Activated naive CD4-positive, alpha-beta T cell treated with anti-CD3 and anti-CD28 coated beads, Interleukin-2, amount 50 U/mL, for 24 hours (primary cell): ENCODE results near the gene TMTC4.
"Not testable (repeated sequence)": the region's sequence is repeated elsewhere in the genome, so short reads cannot be mapped to it uniquely, and the experiment has no call there.

Source experiments
- H3K27ac Mint-ChIP-seq: one replicate; pipeline ENCODE4 v1.8.0; 2021; ENCODE audit warnings: mild to moderate bottlenecking, mixed read lengths
- H3K27me3 Mint-ChIP-seq: one replicate; pipeline ENCODE4 v1.8.0; 2021; ENCODE audit warnings: mixed read lengths
- H3K36me3 Mint-ChIP-seq: one replicate; pipeline ENCODE4 v1.8.0; 2021; ENCODE audit warnings: mixed read lengths
- H3K4me1 Mint-ChIP-seq: one replicate; pipeline ENCODE4 v1.8.0; 2021; ENCODE audit warnings: mixed read lengths
- H3K4me3 Mint-ChIP-seq: one replicate; pipeline ENCODE4 v1.8.0; 2021; ENCODE audit warnings: mild to moderate bottlenecking, mixed read lengths
- H3K9me3 Mint-ChIP-seq: one replicate; pipeline ENCODE4 v1.8.0; 2021; ENCODE audit warnings: mixed read lengths

The TMTC4 gene

DNA sequence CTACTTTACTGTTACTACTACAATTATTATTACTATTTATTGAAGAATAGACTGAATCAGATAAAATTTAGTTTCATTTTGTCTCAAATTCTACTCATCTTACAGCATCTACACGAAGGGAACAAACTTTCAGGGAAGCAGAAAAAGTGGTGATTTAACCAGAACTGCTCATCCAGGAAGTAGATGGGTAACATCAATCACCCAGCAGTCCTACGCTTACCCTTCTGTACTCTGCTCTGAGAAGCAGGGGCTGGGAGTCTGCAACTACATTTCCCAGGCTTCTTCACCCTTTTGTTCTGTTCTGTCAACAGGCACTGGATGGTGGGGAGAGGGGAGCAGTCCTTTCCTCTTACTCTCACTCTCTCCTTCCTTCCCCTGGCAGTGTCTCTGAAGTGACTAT, 54.7 kb downstream of the TMTC4 start:
- H3K27ac Mint-ChIP-seq = no peak overlapping the region
- H3K9me3 Mint-ChIP-seq = no peaks in the 10 kb centered on the region
- H3K27me3 Mint-ChIP-seq = no peaks in the 10 kb centered on the region
- no peak overlapping the region for H3K4me3 Mint-ChIP-seq
- H3K36me3 Mint-ChIP-seq = peaks cover 22% of the 10 kb centered on the region
- peaks cover 10% of the 10 kb centered on the region for H3K4me1 Mint-ChIP-seq

DNA sequence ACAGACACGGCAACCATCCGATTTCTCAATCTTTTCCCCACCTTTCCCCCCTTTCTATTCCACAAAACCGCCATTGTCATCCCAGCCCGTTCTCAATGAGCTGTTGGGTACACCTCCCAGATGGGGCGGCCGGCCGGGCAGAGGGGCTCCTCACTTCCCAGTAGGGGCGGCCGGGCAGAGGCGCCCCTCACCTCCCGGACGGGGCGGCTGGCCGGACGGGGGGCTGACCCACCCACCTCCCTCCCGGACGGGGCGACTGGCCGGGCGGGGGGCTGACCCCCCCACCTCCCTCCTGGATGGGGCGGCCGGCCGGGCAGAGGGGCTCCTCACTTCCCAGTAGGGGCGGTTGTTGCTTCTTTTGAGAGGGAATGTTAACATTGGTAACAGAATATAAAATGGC, 55.7 kb downstream of the TMTC4 start:
- not testable (repeated sequence) for H3K27me3 Mint-ChIP-seq

DNA sequence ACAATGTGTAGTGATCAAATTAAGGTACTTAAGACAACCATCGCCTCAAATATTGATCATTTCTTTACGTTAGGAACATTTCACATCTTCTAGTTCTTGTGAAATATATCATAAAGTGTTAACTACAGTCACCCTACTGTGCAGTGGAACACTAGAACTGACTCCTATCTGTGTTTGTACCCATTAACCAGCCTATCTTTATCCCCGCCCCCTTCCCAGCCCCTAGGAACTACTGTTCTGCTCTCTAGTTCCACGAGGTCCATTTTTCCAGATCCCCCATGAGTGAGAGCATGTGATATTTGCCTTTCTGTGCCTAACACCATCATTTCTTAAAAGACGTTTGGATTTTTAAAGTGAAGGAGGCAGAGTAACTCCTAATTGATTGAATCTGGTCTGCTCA, 61.6 kb downstream of the TMTC4 start:
- H3K4me1 Mint-ChIP-seq = peaks cover 18% of the 10 kb centered on the region
- H3K27me3 Mint-ChIP-seq = no peaks in the 10 kb centered on the region
- H3K9me3 Mint-ChIP-seq = no peaks in the 10 kb centered on the region
- H3K36me3 Mint-ChIP-seq = peaks cover 13% of the 10 kb centered on the region
- no peak overlapping the region for H3K27ac Mint-ChIP-seq
- no peak overlapping the region for H3K4me3 Mint-ChIP-seq

More for the DNA sequence above, 55.7 kb downstream of the TMTC4 start:
- peaks cover 18% of the 10 kb centered on the region for H3K36me3 Mint-ChIP-seq
- H3K27ac Mint-ChIP-seq, H3K4me3 Mint-ChIP-seq, H3K4me1 Mint-ChIP-seq, H3K9me3 Mint-ChIP-seq: not testable (repeated sequence)

DNA sequence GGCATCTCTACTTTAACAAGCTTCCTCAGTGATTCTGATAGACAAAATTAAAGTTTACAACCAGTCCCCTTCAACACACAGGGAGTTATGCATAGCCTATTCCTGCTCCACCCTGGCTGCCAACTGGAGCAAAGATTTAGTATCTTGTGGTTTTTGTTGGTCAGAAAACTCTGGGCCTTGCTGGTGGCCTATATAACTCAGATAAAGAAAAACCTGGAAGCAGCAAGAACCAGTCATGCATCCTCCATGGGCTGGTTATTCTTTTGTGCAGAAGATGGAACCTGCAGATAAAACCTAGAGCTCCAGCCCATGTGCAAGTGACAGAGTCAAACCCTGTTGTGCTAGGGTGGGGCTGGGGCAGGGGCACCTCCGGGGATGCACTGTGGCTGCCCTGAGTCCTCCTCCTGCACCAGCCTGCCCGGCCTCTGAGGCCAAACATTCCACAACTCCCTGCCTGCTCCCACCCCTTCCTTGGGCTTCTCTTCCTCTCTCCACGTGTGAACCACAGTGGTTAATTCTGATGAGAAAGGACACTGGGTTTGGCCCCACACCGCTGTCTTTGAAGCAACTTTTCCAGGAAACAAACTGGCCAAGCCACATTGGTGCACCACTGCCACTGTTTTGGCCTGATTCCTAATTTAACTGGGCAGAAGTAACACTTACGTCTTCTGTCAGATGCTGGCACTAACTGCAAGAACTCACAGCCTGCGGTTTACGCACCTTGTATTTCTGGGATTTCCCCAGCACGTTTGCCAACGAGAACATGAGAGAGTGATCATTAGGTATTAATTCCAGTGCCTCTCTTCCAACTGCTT, 62.7 kb downstream of the TMTC4 start:
- H3K27ac Mint-ChIP-seq = no peak overlapping the region

DNA sequence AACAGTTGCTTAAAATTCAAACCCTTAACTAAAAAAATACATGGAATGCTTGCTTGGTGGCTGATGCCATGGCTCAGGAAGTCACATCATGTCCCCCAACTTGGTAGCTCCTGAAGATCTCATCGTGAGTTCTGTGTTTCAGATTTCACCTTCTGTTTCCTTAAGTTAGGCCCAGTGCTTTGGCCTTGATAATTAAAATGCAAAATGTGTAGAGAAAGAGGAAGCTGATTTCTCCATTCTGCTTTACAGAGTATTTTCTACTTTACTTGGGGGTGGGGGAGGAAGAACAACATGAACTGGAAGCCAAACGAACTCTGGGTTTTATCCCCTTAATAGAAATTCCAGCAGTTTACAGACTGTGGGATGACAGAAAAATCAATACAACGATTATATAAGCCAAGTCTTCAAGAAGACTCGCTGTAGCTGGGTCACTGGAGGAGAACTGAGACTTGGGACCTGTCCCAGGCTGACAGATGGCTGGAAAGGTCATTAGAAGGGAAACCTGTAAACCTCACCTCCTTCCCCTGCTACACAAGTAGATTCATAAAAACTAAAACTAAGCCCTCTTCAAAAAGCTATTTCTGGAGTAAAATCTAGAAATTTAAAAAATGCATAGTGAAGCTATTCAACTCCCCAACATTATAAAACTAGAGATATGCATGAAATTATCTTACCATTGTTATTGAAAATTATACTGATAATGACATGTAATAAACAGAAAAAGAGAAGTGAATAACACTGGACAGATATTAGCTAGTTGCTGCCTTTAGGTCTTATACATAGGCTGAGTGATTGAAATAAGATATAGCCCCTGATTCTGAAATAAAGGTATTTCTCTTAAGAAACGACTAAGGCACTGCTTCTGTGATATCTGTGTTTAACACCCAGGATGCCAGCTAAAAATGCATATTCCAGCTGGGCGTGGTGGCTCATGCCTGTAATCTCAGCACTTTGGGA, 63.9 kb downstream of the TMTC4 start:
- no peaks in the 10 kb centered on the region for H3K9me3 Mint-ChIP-seq
- H3K36me3 Mint-ChIP-seq = peaks cover 18% of the 10 kb centered on the region
- no peak overlapping the region for H3K4me3 Mint-ChIP-seq
- H3K27me3 Mint-ChIP-seq = no peaks in the 10 kb centered on the region
- H3K27ac Mint-ChIP-seq = no peak overlapping the region
- H3K4me1 Mint-ChIP-seq = peaks cover 20% of the 10 kb centered on the region

More for the DNA sequence above, 62.7 kb downstream of the TMTC4 start:
- Mint-ChIP-seq H3K27me3 (no peaks in the 10 kb centered on the region), H3K4me1 (peaks cover 20% of the 10 kb centered on the region), H3K9me3 (no peaks in the 10 kb centered on the region), H3K36me3 (peaks cover 16% of the 10 kb centered on the region), H3K4me3 (no peak overlapping the region)

DNA sequence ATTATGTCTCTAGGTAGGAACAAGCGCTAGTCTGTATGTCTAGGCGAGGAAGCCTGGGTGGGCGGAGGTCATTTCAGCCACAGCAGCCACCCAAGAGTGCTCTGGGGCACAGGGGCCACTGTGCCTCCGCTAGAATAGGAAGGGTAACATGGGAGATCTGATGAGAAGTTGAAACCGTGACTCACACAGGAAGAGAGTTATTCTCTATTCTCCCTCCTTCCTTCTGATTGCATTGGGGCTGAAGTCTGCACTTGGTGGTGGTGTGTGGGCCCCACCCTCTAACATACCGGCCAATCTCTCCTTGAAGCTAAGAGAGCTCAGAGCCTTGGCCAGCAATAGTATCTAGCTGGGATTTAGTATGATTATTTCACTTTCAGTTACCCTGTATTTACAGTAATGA, 65.7 kb downstream of the TMTC4 start:
- peaks cover 18% of the 10 kb centered on the region for H3K36me3 Mint-ChIP-seq
- H3K9me3 Mint-ChIP-seq = no peaks in the 10 kb centered on the region
- H3K4me3 Mint-ChIP-seq = no peak overlapping the region
- H3K27ac Mint-ChIP-seq = peak overlapping the region; percentile 4
- no peaks in the 10 kb centered on the region for H3K27me3 Mint-ChIP-seq
- peaks cover 20% of the 10 kb centered on the region for H3K4me1 Mint-ChIP-seq

DNA sequence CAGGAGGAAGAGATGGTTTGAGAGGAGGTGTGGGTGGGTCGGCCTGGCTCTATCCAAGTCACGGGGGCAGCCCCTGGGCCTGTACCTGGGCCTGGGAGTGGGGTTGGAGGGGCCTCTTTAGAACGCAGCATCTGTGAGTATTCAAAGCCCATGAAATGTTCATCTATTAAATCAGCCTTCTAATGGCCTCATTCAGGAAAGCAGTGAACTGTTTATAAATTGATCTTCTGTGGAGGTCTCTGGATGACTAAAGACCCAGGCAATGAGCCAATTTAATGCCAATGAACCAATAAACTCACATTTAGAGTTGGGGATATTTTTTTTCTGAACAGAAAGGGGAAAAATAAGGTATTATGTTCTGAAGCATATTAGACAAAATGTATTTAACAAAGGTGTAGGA, 66.1 kb downstream of the TMTC4 start:
- H3K27ac Mint-ChIP-seq = no peak overlapping the region
- peaks cover 20% of the 10 kb centered on the region for H3K4me1 Mint-ChIP-seq
- H3K4me3 Mint-ChIP-seq = no peak overlapping the region
- no peaks in the 10 kb centered on the region for H3K27me3 Mint-ChIP-seq
- H3K36me3 Mint-ChIP-seq = peaks cover 18% of the 10 kb centered on the region
- H3K9me3 Mint-ChIP-seq = no peaks in the 10 kb centered on the region

DNA sequence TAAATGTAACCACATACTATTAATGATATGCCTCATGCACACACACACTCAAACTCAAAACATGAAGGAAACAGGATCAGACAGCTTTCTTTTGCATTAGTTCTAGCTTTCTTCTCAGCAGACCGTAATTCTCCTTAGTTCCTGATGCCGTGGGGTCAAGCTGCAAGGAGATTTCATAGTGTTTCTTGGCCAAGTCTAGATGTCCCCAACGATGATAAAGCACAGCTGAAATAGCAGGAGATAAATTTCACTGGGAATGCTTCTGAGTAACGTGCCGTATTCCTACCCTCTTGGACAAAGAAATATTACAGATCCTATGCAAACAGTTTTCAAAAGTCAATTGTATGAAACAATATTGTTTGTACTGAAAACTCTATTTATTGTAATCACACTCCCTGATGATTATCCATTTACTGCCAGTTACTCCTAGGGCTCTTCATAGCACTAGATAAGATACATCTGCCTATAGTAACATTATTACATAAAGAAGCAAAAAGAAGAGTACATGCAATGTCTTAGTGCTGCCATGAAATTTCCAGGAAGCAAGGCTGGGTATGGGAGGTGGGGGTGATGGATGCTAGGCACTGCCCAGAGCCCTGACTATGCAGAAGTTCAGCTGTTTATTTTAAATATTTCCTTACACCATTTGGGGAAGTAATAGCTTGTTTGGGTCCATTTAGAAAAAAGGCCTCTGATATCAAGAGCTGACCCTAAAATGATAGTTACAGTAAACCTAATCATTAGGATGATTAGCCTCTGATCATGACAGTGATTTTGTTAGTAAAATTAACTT, 69.5 kb downstream of the TMTC4 start:
- peaks cover 15% of the 10 kb centered on the region for H3K4me1 Mint-ChIP-seq
- no peak overlapping the region for H3K4me3 Mint-ChIP-seq
- H3K36me3 Mint-ChIP-seq = peaks cover 7% of the 10 kb centered on the region
- H3K9me3 Mint-ChIP-seq = no peaks in the 10 kb centered on the region
- no peaks in the 10 kb centered on the region for H3K27me3 Mint-ChIP-seq
- no peak overlapping the region for H3K27ac Mint-ChIP-seq

DNA sequence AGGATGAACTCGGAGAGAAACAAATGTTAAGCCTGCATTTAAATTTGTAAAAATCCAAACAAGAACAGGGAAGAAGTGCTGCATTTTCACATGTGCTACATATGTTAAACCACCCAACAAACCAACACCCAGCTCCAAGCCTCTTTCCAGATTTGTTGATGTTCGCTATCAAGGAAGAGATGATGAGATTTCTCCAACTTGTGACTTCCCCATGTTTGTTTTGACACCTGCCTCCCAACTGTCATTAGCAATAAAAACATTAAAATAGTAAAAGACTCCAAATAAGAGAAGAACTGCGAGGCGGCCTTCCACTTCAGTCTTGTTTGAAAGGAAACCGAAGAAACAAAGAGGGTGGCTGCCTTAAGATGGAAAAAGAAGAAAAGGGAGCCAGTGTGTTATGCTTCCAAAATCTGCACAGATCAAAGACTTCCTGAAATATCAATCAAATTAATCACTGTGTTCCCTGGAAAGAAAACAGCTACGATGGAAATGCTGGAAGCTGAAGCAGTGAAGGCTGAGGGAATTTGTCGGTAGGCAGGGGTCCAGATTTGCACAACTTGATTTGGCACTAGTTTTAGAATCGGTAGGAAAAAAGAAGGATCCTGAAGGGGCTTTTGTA, 72.0 kb downstream of the TMTC4 start:
- no peaks in the 10 kb centered on the region for H3K9me3 Mint-ChIP-seq
- no peaks in the 10 kb centered on the region for H3K4me1 Mint-ChIP-seq
- no peak overlapping the region for H3K4me3 Mint-ChIP-seq
- no peak overlapping the region for H3K27ac Mint-ChIP-seq
- H3K27me3 Mint-ChIP-seq = no peaks in the 10 kb centered on the region
- H3K36me3 Mint-ChIP-seq = peaks cover 2% of the 10 kb centered on the region

DNA sequence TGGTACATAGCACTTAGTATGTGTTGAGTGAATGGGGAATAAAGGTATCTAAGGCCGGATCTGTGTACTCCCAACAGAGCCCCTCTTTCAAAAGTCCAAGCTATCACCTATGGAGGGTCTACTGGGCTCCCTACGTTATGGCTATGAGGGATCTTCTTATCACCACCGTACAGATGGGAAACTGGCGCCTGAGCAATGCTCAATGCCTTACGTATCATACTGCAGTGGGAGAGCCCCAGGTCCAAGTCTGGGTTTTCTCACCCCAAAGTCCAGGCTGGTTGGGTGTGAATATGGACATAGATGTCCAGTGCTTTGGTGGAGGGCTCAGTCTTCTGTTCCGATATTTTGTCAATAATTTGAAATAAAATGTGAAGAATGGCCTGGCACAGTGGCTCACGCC, 72.9 kb downstream of the TMTC4 start:
- H3K27ac Mint-ChIP-seq = no peak overlapping the region
- no peak overlapping the region for H3K4me3 Mint-ChIP-seq
- no peaks in the 10 kb centered on the region for H3K27me3 Mint-ChIP-seq
- H3K4me1 Mint-ChIP-seq = no peaks in the 10 kb centered on the region
- peaks cover 2% of the 10 kb centered on the region for H3K36me3 Mint-ChIP-seq
- H3K9me3 Mint-ChIP-seq = no peaks in the 10 kb centered on the region

DNA sequence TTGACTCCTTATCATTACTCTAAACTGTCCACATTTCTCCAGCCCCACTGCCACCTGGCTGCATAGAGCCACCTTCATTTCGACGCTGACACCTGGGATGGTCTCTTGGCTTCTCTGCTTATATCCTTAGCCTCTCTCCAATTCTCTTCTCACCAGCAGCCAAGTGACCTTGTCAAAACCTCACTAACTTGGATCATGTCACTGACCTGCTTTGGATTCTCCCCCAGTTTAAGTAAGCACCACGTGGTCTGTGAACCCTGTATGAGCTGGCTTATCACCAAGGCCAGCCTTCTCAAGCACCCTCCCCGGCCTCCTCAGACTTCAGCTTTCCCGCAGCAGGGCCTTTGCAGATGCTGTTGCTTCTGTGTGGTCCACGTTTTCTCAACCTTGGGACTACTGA, 73.7 kb downstream of the TMTC4 start:
- Mint-ChIP-seq H3K36me3 (no peaks in the 10 kb centered on the region), H3K9me3 (no peaks in the 10 kb centered on the region), H3K4me3 (no peak overlapping the region), H3K27me3 (no peaks in the 10 kb centered on the region), H3K27ac (no peak overlapping the region), H3K4me1 (no peaks in the 10 kb centered on the region)

DNA sequence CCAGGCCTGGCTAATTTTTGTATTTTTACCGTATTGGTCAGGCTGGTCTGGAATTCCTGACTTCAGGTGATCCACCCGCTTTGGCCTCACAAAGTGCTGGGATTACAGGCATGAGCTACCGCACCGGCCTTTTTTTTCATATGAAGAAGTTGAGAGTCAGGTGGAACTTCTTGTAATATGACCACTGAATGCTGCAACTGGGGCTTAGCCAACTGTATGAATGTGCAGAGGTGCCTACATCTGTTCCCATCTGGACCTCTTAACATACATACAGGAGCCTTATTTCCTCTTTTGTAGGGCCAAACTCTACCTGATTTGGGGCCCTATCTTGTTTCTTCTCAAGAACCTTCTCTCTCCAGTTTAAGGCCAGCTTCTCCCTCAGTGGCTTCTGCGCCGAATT, 74.1 kb downstream of the TMTC4 start:
- H3K4me3 Mint-ChIP-seq = no peak overlapping the region
- no peaks in the 10 kb centered on the region for H3K4me1 Mint-ChIP-seq
- no peaks in the 10 kb centered on the region for H3K9me3 Mint-ChIP-seq
- no peak overlapping the region for H3K27ac Mint-ChIP-seq
- no peaks in the 10 kb centered on the region for H3K27me3 Mint-ChIP-seq
- no peaks in the 10 kb centered on the region for H3K36me3 Mint-ChIP-seq

DNA sequence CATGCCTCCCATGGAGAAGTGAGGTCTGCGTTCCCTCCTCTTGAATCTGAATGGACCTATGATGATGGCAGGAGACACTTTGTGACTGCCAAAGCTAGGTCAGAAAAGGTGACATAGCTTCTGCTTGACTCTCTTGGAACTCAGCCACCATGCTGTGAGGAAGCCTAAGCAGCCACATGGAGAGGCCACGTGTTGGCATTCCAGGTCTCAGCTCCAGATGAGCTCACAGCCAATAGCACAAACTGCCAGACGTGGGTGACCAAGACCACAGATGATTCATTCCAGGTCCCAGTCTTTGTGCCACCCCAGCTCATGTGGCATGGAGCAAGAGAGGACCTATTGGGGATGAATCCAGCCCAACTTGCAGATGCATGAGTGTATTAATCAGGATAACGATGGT, 77.3 kb downstream of the TMTC4 start:
- Mint-ChIP-seq H3K9me3 (no peaks in the 10 kb centered on the region), H3K27me3 (no peaks in the 10 kb centered on the region), H3K4me3 (no peak overlapping the region), H3K4me1 (no peaks in the 10 kb centered on the region), H3K27ac (no peak overlapping the region), H3K36me3 (no peaks in the 10 kb centered on the region)

DNA sequence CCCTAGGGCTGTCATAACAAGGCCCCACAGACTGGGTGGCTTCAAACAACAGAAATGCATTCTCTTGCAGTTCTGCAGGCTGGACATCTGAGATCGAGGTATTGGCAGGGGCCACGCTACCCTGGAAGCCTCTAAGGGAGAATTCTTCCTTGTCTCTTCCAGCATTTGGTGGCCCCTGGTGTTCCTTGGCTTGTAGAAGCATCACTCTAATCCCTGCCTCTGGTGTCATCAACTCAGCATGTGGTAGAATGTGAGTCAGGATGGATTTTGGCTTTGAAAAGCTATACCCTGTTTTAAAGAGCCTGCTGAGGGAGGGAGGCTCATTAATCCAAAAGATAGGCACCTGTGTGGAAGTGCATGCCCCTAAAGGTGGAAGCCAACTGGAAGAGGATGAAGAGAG, 78.1 kb downstream of the TMTC4 start:
- no peak overlapping the region for H3K4me3 Mint-ChIP-seq
- no peak overlapping the region for H3K27ac Mint-ChIP-seq
- H3K9me3 Mint-ChIP-seq = no peaks in the 10 kb centered on the region
- no peaks in the 10 kb centered on the region for H3K4me1 Mint-ChIP-seq
- no peaks in the 10 kb centered on the region for H3K36me3 Mint-ChIP-seq
- H3K27me3 Mint-ChIP-seq = no peaks in the 10 kb centered on the region

DNA sequence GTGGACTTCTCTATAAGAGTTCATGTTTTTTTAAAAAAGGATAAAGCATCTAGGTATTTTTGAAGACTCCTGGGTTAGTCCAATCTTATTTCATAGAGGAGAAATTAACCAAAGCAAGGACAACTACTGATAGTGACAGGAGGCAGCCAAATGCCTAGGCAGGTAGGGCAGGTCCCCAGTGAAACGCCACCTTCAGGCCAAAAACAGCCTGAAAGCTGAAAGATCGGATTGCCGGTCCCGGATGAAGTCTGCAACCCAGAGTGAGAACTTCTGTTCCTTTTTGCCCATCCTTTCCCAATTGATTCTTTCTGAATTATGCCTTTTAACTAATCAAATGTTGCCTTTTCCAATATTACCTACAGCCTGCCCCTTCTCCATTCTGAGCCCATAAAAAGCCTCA, 79.9 kb downstream of the TMTC4 start:
- no peaks in the 10 kb centered on the region for H3K36me3 Mint-ChIP-seq
- no peaks in the 10 kb centered on the region for H3K27me3 Mint-ChIP-seq
- no peaks in the 10 kb centered on the region for H3K4me1 Mint-ChIP-seq
- H3K9me3 Mint-ChIP-seq = no peaks in the 10 kb centered on the region
- H3K4me3 Mint-ChIP-seq = no peak overlapping the region
- H3K27ac Mint-ChIP-seq = no peak overlapping the region
